ENCODE results near the gene METTL15. TPM values are rescaled to one million over a fixed set of nuclear protein-coding genes. Genes with fewer than 3 reads are reported as not detected.

METTL15 gene
- total RNA-seq, 1 donor from 2014 or later: 11.3 TPM

DNA sequence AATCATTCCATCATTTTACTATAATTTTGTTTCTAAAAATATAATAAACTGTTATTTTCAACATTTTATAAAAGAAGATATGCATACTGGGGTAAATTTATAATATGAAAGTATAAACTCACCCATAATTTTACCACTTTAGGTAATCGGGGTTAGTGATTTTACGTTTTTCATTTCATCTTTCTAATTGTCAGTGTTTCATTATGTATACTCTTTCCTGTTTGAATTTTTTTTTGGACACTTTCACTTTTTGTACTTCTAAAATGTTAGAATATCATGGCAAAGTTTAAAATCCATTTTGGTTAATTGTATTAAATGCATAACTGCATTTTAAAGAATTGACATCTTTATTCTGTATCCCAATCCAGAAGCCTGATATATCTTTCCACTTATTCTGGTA is 115.8 kb downstream of the METTL15 start:
- no peaks in the 10 kb centered on the region for H3K27me3 ChIP-seq (ENCODE audit: control insufficient read depth, insufficient read depth, low read length)
- FAIRE-seq (no peak), DNase-seq (ENCODE audit: low read depth) (no peak)
- H3K36me3 ChIP-seq (ENCODE audit: control insufficient read depth, insufficient read depth, low read length): no peaks in the 10 kb centered on the region
- H3K4me3 ChIP-seq (ENCODE audit: low read depth, low read length): no peak overlapping the region
- TF ChIP-seq, protein P1, sequence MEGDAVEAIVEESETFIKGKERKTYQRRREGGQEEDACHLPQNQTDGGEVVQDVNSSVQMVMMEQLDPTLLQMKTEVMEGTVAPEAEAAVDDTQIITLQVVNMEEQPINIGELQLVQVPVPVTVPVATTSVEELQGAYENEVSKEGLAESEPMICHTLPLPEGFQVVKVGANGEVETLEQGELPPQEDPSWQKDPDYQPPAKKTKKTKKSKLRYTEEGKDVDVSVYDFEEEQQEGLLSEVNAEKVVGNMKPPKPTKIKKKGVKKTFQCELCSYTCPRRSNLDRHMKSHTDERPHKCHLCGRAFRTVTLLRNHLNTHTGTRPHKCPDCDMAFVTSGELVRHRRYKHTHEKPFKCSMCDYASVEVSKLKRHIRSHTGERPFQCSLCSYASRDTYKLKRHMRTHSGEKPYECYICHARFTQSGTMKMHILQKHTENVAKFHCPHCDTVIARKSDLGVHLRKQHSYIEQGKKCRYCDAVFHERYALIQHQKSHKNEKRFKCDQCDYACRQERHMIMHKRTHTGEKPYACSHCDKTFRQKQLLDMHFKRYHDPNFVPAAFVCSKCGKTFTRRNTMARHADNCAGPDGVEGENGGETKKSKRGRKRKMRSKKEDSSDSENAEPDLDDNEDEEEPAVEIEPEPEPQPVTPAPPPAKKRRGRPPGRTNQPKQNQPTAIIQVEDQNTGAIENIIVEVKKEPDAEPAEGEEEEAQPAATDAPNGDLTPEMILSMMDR (IDR thresholded peaks at IDR 0.05; ENCODE audit: insufficient read depth, low read length, severe bottlenecking): no peak

DNA sequence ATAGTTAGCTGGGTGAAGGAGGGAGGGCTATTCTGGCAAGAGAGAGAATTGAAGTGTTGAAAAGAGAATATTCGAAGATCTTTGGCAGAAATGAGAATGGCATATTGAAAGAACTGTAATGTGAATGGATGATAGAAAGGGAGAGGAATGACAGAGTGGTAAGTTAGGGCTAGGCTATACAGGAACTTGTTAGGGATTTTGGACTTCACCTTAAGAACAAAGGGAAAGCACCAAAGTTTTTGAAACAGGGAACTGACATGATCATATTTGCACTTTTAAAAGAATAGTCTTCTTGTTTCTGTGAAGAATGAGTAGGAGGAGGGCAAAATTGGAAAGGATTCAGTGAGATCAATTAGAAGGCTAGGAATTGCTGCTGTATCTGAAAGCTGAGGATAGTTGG is 119.3 kb downstream of the METTL15 start:
- DNase-seq (ENCODE audit: low read depth) (no peak), FAIRE-seq (no peak)
- H3K27me3 ChIP-seq (ENCODE audit: control insufficient read depth, insufficient read depth, low read length): no peaks in the 10 kb centered on the region
- TF ChIP-seq, protein P1 (IDR thresholded peaks at IDR 0.05; ENCODE audit: insufficient read depth, low read length, severe bottlenecking): no peak
- no peak overlapping the region for H3K4me3 ChIP-seq (ENCODE audit: low read depth, low read length)
- H3K36me3 ChIP-seq (ENCODE audit: control insufficient read depth, insufficient read depth, low read length): no peaks in the 10 kb centered on the region

- DNase-seq (ENCODE audit: low read depth): peak; percentile 31
- Histone ChIP-seq H3K36me3 (ENCODE audit: control insufficient read depth, insufficient read depth, low read length) (no peaks in the 10 kb centered on the region), H3K27me3 (ENCODE audit: control insufficient read depth, insufficient read depth, low read length) (no peaks in the 10 kb centered on the region), H3K4me3 (ENCODE audit: low read depth, low read length) (no peak overlapping the region)
- TF ChIP-seq, protein P1 (IDR thresholded peaks at IDR 0.05; ENCODE audit: insufficient read depth, low read length, severe bottlenecking): no peak
- no peak for FAIRE-seq
Observed at GRCh38 chr11:28228196-28228895, 120.2 kb downstream of the METTL15 start.

- FAIRE-seq (no peak), DNase-seq (ENCODE audit: low read depth) (peak; percentile 40)
- no peaks in the 10 kb centered on the region for H3K36me3 ChIP-seq (ENCODE audit: control insufficient read depth, insufficient read depth, low read length)
- no peak overlapping the region for H3K4me3 ChIP-seq (ENCODE audit: low read depth, low read length)
- TF ChIP-seq, protein P1 (IDR thresholded peaks at IDR 0.05; ENCODE audit: insufficient read depth, low read length, severe bottlenecking): no peak
- H3K27me3 ChIP-seq (ENCODE audit: control insufficient read depth, insufficient read depth, low read length): no peaks in the 10 kb centered on the region
Observed at GRCh38 chr11:28231475-28231874, 123.3 kb downstream of the METTL15 start.

DNA sequence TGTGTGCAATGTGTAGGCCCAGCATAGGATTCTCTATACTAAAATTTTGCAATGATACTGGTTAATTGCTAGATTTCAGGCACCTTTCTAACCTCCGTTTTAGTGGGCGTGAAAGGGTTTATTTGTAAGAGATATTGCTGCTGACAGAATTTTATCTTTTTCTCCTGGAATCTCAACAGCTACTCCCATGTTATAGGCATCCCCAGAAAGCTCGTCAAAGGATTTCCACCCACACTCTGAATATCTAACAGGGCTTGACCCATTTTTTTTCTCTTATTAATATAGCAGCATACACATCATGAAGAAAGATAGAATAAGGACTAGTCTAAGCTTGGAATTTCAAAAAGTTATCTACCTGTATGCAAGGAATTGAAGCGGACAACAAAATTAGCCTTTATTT is 124.5 kb downstream of the METTL15 start:
- no peaks in the 10 kb centered on the region for H3K27me3 ChIP-seq (ENCODE audit: control insufficient read depth, insufficient read depth, low read length)
- DNase-seq (ENCODE audit: low read depth) (no peak), FAIRE-seq (no peak)
- no peaks in the 10 kb centered on the region for H3K36me3 ChIP-seq (ENCODE audit: control insufficient read depth, insufficient read depth, low read length)
- H3K4me3 ChIP-seq (ENCODE audit: low read depth, low read length): no peak overlapping the region
- TF ChIP-seq, protein P1 (IDR thresholded peaks at IDR 0.05; ENCODE audit: insufficient read depth, low read length, severe bottlenecking): no peak

GRCh38 chr11:28241760-28242159 is 133.6 kb downstream of the METTL15 start:
- no peak for FAIRE-seq

More at GRCh38 chr11:28241760-28242159, 133.6 kb downstream of the METTL15 start:
- TF ChIP-seq, protein P1 (IDR thresholded peaks at IDR 0.05; ENCODE audit: insufficient read depth, low read length, severe bottlenecking): no peak
- no peak overlapping the region for H3K4me3 ChIP-seq (ENCODE audit: low read depth, low read length)
- no peak for DNase-seq (ENCODE audit: low read depth)
- H3K27me3 ChIP-seq (ENCODE audit: control insufficient read depth, insufficient read depth, low read length): no peaks in the 10 kb centered on the region
- H3K36me3 ChIP-seq (ENCODE audit: control insufficient read depth, insufficient read depth, low read length): no peaks in the 10 kb centered on the region

Measured in bronchial epithelial cell (primary cell).